GM23248 (cell line): Measurements from ENCODE around the gene CFAP69.
A peak's percentile ranks its signal among the peaks of the same experiment; 100 is the strongest.

Experiments
- EZH2 ChIP-seq: fragments of 200-600 bp; sonication (generic); IDR thresholded peaks from 2 replicates; pipeline ENCODE4 v1.6.1; 2018; ENCODE audit warnings: antibody characterized with exemption, mild to moderate bottlenecking; ENCODE audit not compliant: insufficient read depth, poor library complexity, severe bottlenecking
- EZH2phosphoT487 ChIP-seq: fragments of 200-600 bp; sonication (generic); IDR thresholded peaks from 2 replicates; pipeline ENCODE4 v1.6.1; 2018; ENCODE audit warnings: antibody characterized with exemption, moderate library complexity, mild to moderate bottlenecking, low read depth; ENCODE audit not compliant: insufficient read depth

GRCh38 chr7:90271753-90272152, 26.8 kb downstream of the CFAP69 start:
- TF ChIP-seq EZH2phosphoT487 (peak; percentile 89), EZH2 (no peak)
